Measurements from ENCODE around the gene ZNF74.
"Not testable (repeated sequence)": the region's sequence is repeated elsewhere in the genome, so short reads cannot be mapped to it uniquely, and the experiment has no call there.

The ZNF74 gene

GRCh38 chr22:20451129-20451778, 57.3 kb downstream of the ZNF74 start:
- DNase-seq: not testable (repeated sequence)

DNA sequence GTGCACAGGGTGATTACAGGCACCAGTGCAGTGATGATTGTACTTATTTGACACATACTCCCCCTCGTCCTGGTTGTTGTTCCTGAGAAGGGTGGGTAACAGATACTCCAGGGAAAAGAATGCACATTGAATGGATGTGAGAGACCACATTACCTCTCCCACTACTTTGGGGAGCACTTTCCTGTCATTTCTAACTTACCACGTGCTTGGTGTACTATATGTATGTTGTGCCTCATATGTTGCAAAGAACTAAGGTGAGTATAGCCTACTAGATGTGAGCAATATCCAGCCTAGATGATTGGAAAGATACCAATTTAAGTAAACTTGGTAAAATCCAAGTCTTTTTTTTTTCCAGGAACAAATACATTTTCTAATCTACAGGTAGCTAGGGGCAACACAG, 58.0 kb downstream of the ZNF74 start:
- no peak for DNase-seq

- no peak for DNase-seq
Observed at GRCh38 chr22:20453222-20453621, 59.3 kb downstream of the ZNF74 start.

DNA sequence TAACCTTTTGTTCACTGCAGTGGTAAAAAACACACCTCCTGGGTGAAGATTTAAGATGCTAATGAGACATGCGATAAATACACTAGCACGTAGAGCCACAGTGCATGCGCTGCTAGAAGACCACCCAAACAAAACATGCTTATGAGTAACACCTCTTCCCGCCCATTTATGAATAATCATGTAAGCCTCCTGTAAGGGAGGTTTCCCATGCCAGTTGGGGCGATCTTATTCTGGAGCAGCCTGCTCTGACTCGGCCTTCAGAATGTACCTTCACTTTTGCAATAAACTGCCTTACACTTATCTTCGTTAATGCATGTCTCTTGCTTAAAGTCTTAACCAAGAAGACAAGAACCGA, 61.7 kb downstream of the ZNF74 start:
- no peak for DNase-seq

DNA sequence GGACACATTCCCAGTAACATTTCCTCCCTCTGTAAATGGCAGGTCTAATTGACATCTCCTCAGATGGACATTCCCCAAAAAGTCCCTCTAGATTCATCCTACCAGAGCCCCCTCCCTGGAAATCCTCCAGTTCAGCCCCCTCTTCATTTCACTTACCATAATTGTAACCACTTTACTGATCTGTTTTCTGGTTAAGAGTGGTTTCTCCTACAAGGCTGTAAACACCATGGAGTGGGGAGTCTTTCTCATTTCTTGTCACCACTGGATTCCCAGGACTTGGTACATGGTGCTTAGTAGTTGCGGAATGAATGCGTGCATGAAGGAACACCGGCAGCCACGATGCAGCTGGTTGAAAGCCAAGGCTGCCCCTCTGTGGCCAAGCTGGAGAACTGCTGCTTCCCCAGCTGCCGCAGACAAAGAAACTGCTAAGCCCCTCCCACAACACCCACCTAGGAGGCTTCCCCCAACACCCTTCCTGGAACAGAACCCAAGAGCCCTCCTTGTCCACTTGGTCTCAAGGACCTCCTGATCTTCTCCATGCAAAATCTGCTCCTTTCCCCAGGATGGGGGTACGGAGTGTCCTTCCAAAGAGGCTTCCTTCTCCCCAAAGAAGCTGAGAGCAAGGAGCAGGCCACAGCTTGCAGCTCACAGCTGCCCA, 62.2 kb downstream of the ZNF74 start:
- peak; percentile 80 for DNase-seq

DNA sequence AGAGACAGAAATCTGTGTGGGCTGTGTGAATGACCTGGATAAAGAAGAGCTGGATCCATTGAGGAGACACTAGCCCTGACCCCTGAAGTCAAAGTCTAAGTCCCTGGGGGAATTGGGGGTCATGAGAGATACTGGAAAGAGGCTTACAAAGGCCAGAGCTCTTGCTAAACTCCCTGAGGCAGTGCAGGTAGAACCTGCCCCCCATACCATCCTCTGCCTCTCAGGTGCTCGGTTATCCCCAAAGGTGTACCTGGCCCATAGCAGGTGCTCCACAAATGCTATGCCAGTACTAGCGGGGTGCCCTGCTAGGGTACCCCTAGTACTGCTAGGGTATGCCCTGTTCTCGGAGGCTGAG, 62.7 kb downstream of the ZNF74 start:
- DNase-seq: no peak

DNA sequence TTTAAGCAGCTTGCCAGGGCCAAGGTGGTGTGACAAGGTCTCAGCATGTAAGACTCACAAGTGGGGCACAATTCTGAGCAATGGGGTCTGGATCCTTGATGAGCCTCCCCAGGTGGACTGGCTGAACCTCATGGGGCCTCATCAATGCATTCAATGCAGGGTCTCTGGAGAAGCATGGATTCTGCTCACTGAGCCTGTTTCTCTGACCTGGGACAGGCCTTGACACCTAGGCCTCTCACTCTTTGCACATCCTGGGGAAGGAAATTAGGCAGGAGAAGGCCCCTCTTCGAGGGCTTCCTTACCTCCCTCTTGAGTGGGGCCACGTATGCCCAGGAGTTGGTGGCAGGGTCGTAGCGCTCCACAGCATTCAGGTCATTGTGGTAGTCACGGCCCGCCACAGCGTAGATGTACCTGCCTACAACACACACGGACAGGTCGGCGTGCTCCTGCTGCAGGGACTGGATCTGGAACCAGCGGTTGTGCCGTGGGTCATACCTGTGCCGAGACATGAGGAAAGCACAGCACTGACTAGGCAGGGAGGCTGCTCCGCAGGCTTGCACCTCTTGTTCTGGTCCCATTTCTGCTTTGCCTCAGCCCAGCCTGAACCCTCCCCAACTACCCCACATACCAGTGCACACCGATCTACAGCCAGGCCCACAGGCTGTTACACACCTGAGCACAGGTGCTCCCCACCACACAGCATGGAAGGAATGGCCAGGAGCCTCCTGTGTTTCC, 63.7 kb downstream of the ZNF74 start:
- DNase-seq: no peak
